ENCODE results near the gene TXNRD2. TPM values are rescaled to one million over a fixed set of nuclear protein-coding genes. Genes with fewer than 3 reads are reported as not detected.
A peak's percentile ranks its signal among the peaks of the same experiment; 100 is the strongest.

The TXNRD2 gene
- total RNA-seq, 1 donor from 2014 or later = 47.5 TPM

DNA sequence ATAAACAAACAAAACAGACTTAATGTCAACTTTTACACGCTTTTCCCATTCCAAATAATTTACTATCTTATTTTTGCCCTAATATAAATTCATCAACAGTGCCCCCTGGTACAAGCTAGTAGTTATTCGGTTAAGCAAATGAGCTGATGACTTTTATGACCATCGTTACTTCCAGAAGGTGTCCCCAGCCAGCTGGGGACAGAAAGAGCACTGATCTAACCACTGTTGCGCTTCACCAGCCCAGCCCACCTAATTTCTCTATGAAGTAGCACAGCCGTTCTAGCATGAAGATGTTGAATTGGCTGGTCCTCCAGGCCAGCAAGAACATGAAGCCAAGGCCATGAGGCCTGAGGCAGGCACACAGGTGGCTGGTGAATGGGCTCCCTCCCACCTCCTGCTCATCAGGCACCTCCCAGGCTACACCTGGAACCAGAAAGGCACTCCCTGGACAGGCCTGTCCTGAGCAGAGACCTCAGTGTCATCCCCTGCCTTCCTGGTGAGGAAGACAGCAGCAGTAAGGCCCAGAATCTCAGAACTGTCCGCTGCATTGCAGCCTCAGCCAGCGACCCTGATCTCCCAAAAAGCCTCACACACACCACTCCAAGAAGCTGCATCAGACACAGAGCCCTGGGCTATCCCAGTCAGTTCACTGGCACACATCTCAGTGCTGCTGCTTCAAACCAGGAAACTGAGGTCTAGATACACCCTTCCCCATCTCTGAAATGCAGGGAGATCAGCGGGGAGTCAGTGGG lies 99.8 kb downstream of the TXNRD2 start:
- DNase-seq (no peak), ATAC-seq (no peak)
- Histone ChIP-seq H3K27me3 (ENCODE audit: low read depth) (no peaks in the 10 kb centered on the region), H3K9me3 (no peaks in the 10 kb centered on the region), H3K4me3 (no peak overlapping the region), H3K27ac (no peak overlapping the region), H3K4me1 (peaks cover 28% of the 10 kb centered on the region), H3K36me3 (no peaks in the 10 kb centered on the region)
- intact Hi-C loops (cut with DNase I) = no loop called here
- TF ChIP-seq, protein P1, sequence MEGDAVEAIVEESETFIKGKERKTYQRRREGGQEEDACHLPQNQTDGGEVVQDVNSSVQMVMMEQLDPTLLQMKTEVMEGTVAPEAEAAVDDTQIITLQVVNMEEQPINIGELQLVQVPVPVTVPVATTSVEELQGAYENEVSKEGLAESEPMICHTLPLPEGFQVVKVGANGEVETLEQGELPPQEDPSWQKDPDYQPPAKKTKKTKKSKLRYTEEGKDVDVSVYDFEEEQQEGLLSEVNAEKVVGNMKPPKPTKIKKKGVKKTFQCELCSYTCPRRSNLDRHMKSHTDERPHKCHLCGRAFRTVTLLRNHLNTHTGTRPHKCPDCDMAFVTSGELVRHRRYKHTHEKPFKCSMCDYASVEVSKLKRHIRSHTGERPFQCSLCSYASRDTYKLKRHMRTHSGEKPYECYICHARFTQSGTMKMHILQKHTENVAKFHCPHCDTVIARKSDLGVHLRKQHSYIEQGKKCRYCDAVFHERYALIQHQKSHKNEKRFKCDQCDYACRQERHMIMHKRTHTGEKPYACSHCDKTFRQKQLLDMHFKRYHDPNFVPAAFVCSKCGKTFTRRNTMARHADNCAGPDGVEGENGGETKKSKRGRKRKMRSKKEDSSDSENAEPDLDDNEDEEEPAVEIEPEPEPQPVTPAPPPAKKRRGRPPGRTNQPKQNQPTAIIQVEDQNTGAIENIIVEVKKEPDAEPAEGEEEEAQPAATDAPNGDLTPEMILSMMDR (IDR thresholded peaks at IDR 0.05) = no peak

DNA sequence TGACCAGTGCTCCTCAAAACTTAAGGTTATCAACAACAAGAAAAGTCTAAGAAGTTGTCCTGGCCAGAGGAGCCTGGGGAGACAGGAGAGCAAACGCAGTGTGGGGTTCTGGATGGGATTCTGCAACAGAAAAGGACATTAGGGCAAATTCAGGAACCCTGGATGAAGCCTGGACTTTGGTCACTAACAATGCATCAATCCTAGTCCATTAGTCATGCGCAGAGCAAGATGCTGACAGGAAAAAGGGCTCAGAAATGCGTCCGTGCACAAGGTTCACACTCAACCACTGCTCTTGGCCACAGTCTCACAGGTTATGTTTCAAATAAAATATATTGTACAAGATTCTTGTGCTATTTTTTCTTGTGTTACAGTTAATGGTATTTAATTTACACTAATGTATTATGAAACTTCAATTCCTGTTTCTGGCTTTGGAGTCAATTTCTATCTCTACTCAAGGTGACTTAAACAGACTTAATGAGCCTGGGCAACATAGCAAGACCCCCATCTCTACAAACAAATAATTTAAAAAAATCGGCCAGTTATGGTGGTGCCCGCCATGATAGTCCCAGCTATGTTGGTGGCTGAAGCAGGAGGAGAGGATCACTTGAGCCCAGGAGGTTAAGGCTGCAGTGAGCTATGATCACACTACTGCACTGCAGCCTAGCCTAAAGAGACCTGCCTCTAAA lies 100.5 kb downstream of the TXNRD2 start:
- H3K4me1 ChIP-seq = peaks cover 28% of the 10 kb centered on the region
- H3K9me3 ChIP-seq = no peaks in the 10 kb centered on the region
- no peaks in the 10 kb centered on the region for H3K27me3 ChIP-seq (ENCODE audit: low read depth)
- H3K36me3 ChIP-seq = no peaks in the 10 kb centered on the region
- no peak for DNase-seq
- intact Hi-C loops (cut with DNase I) = no loop called here
- TF ChIP-seq, protein P1 (IDR thresholded peaks at IDR 0.05) = no peak
- no peak for ATAC-seq
- H3K4me3 ChIP-seq = no peak overlapping the region
- H3K27ac ChIP-seq = no peak overlapping the region

DNA sequence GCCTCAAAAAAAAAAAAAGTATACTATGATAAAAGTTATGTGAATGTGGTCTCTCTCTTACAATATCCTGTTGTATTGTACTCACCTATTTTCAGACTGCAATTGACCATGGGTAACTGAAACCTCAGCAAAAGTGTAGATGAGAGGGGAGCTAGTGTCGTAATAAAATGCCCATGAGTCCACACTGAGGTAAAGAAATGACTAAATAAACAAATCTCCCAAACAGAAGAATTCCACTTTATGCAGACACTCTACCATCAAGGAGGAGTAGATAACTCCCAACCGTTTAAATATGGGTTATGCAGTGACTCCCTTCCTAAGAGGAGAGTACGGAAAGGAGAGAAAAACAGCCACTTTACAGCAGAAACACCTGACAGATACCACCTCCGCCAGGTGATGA lies 101.6 kb downstream of the TXNRD2 start:
- intact Hi-C loops (cut with DNase I) = no loop called here
- DNase-seq (no peak), ATAC-seq (peak; percentile 65 to 71)
- no peaks in the 10 kb centered on the region for H3K9me3 ChIP-seq
- TF ChIP-seq, protein P1 (IDR thresholded peaks at IDR 0.05) = no peak
- H3K4me3 ChIP-seq = no peak overlapping the region
- no peaks in the 10 kb centered on the region for H3K27me3 ChIP-seq (ENCODE audit: low read depth)
- H3K36me3 ChIP-seq = no peaks in the 10 kb centered on the region
- H3K27ac ChIP-seq = no peak overlapping the region
- H3K4me1 ChIP-seq = peaks cover 22% of the 10 kb centered on the region

DNA sequence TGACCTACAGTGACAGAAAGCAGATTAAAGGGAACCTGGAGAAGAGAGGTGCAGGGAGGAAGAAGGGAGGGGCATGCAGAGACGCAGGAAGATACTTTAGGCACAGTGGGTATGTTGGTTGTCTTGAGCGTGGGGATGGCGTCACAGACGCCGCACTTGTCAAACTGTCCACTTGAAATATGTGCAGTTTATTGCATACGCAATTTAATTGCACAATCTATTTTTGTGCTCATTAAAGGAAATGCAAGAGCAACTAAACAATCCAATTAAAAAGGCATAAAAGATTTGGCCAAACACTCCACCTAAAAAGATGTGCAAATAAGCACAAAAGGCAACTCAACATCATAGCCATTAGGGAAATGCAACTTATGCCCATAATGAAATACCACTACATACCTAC lies 103.7 kb downstream of the TXNRD2 start:
- no peak overlapping the region for H3K27ac ChIP-seq
- ATAC-seq = no peak
- no peaks in the 10 kb centered on the region for H3K9me3 ChIP-seq
- TF ChIP-seq, protein P1 (IDR thresholded peaks at IDR 0.05) = no peak
- H3K27me3 ChIP-seq (ENCODE audit: low read depth) = no peaks in the 10 kb centered on the region
- H3K36me3 ChIP-seq = no peaks in the 10 kb centered on the region
- peaks cover under 1% of the 10 kb centered on the region for H3K4me1 ChIP-seq
- DNase-seq = no peak
- intact Hi-C loops (cut with DNase I) = no loop called here
- no peak overlapping the region for H3K4me3 ChIP-seq

DNA sequence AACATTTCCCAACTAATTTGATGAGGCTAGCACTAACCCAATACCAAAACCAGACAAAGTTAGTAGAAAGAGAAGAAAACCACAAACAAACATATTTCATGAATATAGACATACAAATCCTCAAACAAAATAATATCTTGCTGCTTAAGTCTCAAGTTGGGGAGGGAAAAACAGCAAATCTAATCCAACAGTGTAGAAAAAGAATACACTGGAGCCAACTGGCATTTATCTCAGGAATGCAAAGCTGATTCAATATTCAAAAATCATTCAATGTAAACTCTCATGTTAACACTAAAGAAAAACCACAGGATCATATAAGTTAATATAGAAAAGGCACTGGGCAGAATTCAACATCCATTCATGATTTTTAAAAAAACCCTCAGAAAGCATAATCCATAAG lies 105.1 kb downstream of the TXNRD2 start:
- no peak for DNase-seq
- Histone ChIP-seq H3K27me3 (ENCODE audit: low read depth) (no peaks in the 10 kb centered on the region), H3K36me3 (no peaks in the 10 kb centered on the region), H3K4me3 (no peak overlapping the region), H3K9me3 (no peaks in the 10 kb centered on the region), H3K27ac (no peak overlapping the region), H3K4me1 (no peaks in the 10 kb centered on the region)
- ATAC-seq = no peak
- intact Hi-C loops (cut with DNase I) = no loop called here
- TF ChIP-seq, protein P1 (IDR thresholded peaks at IDR 0.05) = no peak

Measured in lower lobe of right lung (tissue), 2 donors.